HG03095 (cell line): ENCODE data around the gene FIBP.

ENCODE experiments used
- ATAC-seq: cut with Tn5 transposase; IDR thresholded peaks from one replicate; pipeline ENCODE4 v1.9.1; 2021; ENCODE audit warnings: moderate library complexity; ENCODE audit not compliant: unreplicated experiment

The FIBP gene

DNA sequence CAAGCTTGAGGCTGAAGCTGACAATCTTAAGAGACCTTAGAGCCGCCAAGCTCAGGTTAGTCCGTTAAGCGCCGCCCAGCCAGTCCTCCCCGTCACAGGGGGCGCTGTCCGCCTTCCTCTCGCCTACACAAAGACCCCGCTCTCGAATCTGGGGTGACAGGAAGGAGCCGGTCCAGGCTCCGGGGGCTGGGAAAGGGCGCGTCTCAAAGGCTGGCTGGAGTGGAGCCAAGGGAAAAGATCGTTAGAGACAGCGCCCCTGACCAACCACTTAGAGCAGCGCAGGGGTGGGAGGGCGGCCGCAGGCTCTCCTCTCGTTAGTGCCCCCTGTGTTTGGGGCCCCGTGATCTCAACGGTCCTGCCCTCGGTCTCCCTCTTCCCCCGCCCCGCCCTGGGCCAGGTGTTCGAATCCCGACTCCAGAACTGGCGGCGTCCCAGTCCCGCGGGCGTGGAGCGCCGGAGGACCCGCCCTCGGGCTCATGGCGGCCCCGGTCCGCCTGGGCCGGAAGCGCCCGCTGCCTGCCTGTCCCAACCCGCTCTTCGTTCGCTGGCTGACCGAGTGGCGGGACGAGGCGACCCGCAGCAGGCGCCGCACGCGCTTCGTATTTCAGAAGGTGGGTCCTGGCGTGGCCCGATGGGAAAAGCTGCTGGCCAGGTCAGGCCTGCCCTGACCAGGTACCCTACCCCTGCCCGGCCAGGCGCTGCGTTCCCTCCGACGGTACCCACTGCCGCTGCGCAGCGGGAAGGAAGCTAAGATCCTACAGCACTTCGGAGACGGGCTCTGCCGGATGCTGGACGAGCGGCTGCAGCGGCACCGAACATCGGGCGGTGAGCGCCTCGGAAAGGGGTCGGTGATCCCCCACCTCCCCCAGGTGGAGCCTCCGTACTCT lies 27.8 kb downstream of the FIBP start, which contains the start of gene MUS81:
MUS81 (plus strand) TSS at position 156 of the 887 bp plus-strand sequence; CDS start at position 477, 321 bp downstream.
- ATAC-seq, result peak; percentile 34

DNA sequence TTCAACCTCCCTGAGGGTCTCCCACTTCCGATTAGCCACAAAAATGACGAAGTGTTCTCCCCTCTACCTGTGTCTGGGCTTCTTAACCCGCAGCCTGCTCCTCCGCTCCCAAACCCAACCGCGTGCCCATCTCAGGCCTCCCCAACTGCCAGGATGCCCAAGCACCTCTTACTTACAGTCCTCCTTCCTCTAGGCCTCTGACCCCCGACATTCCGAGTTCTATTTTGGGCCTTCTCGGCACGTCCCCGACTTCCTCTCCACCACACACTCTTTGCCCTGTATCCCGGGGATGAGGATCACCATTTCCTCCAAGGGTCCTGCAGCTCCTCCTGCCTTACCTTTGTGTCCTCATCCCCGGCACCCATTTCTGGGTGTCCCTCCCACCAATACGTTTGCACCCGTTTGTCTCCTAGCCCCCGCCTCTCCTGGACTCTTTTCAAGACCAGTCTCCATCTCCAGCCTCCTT lies 28.4 kb downstream of the FIBP start:
- ATAC-seq, result no peak

DNA sequence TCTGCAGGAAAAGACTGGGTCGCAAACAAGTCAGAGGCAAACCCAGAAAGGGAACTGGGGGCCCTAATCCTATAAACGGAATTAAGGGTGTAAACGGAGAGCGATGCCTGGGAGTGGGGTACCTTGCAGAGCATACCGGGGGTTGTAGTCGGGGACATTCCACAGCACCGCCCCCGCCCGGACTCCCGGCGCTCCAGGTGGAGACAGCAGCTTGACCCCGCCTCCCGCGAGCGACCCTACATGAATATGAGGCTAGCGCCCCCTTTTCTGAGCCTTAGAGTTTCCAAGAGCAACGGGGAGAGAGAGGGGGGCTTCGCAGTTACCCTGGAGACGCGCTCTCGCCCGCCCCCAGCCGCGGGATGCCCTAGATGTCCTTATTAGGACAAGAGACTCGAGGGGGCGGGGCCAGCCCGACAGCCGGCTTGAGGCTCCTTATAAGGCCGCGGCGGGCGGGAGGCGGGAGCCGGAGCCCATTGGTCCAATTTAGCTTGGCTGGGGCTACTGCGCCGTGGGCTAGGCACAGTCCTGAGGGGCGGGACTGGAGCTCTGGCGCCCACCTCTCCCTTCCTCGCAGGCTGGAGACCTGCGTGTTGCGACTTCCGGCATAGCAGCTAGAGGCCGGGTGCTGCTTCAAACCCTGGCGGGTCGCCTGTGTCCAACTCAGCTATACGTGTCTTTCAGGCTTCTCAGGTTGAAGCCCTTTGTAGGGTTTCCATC lies 29.0 kb downstream of the FIBP start:
- ATAC-seq, result peak; percentile 47

DNA sequence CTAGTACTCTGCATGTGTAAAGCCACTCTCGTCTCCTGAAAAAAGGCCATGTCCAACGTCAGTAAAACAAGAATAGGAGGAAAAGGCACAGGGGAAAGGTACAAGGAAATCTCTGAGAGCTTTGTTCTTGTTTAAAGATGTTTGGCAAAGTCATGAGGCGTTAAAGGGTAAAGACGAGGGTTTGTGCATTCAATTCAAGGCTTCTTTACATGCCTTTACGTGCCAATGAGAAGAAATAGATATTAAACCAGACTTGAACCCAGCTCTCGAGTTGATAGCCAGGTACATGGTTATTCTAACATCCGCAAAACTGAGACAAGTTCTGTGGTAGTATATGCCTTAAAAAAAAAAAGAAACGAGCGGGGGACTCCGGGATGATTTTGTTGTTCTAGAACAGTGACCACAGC lies 29.6 kb downstream of the FIBP start:
- ATAC-seq, result no peak

DNA sequence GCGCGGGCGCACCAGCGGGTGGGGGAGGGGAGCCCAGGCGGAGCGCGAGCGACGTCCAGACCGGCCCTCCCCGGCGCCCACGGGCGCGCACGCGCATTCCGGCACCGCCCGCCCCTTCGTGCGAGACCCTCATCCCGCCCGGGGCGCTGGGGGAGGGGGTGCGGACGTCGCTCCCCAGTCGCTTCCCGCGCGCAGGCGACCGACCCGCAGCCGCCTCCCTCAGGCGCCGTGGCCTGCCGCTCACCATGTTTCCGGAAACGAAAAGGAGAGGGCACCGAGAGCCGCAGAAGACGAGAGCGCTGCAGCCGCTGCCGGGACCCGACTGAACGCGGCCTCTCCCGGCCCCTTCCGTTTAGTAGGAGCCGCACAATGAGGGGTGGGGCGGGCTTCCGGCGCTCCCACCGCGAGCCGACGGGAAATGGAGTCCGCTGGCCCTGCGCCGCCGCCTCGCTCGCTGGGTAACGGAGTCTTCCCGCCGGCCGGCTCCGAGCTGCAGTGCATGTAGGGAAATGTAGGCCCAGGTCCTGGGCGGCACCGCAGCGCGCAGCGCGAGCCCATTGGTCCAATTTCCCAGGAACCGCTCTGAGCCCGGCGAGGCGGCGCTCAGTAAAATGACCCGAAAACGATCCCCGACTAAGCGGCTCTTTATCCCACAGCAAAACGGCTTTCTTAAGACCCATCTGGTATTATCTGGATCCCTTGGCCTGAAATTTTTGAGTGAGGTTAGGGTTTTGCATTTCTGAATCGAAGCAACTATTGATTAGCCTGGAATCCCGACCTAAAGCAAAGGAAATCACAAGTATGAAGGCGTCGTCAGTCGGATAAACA lies 30.2 kb downstream of the FIBP start, which contains the start of gene CFL1:
CFL1 (minus strand) TSS at position 328 of the 828 bp plus-strand sequence; CDS start at position 247, 81 bp downstream.
- ATAC-seq, result peak; percentile 43

DNA sequence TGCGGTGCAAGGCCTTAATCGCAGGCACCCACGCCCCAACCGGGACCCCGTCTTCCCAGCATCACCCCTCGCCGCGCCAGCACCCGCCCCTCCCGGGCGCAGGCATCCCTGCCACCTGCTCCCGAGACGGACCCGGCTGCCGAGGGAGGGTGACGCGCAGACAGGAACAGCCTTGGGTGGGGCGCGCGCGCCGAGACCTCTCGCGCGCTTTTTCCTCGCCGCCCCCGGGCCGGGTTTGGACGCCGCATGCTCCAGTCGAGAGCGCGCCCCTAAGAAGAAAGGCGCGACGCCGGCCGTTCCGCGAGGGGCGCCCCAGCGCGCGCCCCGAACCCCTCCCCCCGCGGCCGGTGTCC lies 30.8 kb downstream of the FIBP start:
- ATAC-seq, result no peak

DNA sequence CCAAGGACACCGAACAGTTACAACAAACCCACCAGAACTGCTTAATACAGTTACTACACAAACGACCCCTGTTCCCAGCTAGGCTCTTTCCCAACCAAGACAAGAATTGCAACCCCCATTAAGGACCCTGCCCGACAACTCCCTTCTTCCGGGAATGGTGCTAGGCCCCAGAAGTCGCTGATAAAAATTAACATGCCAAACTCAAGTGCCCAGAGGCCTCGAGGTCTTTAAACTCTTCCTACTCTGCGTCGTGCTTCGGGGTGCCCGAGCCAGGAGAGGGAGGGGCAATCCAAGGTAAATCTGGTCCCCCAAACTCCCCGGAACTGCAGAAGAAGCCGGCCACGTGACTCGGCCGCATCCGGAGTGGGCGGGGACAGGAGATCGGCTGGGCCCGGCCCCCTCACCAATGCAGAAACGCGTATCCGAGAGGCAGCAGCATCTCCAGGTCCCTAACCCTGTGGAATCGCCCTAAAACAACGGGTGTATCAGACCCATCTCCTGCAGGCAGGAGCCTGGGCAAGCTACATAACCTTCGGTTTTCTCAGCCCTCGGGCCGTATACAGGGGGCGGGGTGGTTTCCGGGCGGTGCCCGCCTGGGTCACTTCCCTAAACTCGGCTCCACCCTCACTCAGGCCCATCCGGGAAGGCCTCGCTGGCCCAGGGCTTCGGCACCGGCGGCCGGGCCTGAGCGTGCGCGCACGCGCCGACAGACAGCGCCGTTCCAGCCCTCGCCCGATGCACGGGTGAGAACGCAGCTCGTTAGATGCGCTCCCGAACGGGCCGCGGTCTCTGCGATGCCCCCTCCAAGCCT lies 31.4 kb downstream of the FIBP start:
- ATAC-seq, result peak; percentile 21

DNA sequence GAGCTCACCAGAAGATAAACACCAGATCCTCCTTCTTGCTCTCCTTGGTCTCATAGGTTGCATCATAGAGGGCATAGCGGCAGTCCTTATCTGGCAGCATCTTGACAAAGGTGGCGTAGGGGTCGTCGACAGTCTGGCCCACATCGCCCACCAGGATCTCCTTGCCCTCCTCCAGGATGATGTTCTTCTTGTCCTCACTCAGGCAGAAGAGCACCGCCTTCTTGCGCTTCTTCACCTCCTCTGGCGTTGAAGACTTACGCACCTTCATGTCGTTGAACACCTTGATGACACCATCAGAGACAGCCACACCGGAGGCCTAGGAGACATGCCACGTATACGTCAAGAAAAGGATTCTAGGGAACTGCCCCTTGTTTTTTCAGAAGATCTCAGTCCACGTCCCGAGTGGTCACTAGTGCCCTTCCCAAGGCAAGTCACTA lies 32.3 kb downstream of the FIBP start:
- no peak for ATAC-seq

DNA sequence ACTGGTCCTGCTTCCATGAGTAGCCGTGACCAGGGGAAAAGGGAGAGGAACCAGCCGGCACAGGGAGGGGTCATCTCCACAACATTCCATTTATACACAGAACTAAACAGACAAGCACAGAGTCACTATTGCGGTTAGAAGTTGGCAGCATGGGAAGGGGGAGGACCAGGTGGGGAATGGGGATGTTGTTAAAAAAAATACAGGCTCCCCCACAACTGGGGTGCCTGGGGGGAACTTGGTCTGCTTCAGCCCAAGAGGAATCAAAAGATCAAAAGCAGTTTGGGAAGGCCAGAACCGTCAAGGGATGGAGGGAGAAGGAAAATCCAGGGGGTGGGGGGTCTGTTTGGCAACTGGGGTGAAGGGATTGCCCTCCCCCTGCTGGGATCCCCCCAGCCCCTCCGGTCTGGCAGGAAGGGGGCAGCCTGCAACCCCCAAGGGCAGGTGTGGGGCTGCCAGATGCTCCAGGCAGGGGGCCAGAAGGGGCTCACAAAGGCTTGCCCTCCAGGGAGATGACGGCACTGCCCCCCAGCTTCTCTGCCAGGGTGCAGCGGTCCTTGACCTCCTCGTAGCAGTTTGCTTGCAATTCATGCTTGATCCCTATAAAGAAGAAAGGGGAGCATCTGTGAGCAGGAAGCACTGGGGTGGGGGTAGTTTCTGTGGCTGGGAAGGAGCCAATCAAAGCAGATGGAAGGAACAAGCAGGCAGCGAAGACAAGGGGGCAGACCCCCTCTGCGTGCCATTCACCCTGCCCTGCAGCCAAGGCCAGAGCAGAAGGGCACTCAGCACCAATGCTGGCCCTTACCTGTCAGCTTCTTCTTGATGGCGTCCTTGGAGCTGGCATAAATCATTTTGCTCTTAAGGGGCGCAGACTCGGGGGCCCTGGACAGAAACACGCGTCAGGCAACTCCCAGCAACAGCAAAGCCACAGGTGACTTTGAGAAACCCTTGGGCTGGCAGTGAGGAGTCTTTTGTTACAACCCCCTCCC lies 33.1 kb downstream of the FIBP start:
- ATAC-seq, result no peak

DNA sequence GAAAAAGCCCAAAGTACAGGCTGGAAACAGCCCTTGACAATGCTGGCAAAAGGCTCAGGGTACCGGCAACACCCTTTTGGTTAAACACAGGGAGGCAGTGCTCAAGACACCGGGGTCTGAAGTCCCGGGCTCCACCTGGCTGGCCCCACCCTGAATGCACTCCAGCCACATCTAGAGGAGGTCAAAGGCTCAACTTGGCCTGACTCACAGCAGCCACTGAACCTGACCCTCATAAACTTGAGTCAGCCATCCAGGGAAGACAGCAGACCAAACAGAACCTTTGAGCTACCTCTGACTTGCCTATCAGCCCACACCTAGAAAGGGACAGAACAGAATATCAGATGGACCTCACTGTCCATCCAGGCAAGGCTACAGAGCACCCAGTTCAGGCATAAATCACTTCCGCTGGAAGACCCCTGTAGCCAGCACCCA lies 34.1 kb downstream of the FIBP start:
- ATAC-seq, result no peak

DNA sequence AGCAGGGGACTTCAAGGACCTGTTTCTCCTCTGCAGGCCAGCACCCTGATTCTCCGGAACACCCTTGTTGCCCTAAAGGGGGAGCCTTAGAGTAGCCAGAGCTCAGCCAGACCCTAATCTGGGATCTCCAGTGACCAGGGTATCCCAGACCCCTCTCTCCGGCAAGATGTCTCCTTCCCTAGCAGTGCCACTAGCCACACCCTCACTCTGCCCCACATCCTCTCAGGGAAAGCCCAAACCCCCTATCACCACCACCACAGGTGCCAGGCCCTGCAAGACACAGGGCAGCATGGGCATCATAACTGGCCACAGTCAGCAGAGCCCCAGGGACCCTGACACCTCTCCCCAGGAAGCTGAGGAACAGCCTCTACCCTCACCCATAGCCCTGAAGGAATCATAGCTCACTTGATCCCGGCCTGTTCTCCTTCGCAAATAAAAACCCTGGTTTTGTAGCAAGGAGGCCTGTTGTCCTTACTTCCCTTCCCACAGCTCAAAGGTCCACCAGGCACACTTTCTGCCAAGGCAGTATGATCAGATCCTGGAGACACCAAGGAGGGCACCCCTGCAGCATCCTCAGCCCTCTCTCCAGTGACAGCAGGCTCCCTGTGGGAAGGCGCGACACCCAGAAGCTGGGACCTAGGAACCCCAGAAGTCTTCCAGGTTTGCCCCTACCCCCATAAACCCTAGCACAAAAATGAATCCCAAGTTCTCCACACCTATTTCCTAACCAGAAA lies 34.9 kb downstream of the FIBP start:
- no peak for ATAC-seq

DNA sequence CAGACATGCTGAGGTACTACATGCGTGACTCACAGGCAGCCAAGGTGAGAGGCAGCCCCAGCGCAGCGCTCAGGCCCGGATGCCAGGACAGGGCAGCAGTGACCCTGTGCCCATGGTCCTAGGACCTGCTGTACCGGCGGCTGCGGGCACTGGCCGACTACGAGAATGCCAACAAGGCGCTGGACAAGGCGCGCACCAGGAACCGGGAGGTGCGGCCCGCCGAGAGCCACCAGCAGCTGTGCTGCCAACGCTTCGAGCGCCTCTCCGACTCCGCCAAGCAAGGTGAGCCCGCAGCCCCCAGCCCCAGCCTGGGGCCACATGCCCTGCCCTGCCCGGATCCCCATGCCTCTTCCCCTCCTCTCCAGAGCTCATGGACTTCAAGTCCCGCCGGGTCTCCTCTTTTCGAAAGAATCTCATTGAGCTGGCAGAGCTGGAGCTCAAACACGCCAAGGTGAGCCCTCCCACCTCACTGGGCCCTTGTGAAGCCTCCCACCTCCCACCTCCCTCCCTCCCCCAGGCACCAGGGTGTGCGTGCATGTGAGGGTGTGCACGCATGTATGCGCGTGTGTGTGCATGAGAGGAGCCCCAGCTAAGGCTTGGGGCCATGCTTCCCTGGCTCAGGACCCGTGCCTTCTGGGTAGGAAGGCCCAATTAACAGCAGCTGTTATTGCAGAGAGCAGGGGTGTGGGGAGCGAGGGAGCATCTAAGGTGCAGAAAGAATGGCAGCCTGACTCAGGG lies 35.6 kb downstream of the FIBP start:
- no peak for ATAC-seq

DNA sequence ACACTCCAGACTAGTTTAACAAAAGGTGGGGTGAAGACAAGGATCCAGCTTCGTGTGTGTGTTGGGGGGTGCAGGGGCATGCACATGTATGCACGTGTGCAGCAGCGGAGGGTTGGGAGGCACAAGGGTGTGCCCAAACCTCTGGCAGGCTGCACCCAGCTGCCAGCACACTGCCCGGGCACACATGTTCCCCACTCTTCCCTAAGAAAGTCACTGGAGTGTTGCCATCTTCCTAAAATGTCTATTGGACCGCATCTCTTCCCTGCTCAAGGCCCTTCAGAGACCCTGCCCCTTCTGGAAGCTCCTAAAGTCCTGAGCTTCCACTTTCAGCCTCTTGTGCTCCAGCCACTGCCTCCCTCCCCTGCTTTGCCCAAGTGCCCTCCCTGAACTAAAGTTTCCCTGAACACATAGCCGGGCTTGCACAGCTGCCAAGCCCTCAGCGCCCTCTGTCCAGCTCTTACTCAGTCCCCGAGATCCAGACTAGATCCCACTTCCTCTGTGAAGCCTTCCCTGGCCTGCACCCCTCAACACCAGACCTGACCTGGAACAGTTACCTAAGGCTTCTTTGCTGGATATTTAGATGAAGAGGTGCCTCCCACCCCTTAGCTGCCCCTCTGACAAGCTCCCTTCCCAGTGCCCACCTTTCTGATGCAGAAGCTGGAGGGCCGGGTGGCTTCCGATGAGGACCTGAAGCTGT lies 36.3 kb downstream of the FIBP start:
- no peak for ATAC-seq

DNA sequence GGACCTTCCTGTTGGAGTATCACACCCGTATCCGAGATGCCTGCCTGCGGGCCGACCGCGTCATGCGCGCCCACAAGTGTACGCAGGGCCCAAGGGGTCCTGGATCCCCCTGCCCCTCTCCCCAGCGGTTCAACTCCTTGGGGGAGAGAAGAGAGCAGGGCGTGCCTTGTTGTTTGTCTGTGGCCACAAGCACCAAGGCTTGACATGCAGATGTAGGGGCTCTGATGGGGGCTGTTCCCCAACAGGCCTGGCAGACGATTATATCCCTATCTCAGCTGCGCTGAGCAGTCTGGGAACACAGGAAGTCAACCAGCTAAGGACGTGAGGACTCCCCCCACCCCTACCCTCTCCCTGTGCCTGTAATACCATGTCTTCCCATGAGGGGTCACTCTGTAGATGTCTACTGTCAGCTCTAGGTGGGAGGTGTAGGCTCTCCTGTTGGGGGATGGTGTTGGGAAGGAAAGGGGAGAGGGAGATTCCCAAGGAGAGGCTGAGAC lies 37.1 kb downstream of the FIBP start:
- ATAC-seq, result no peak

DNA sequence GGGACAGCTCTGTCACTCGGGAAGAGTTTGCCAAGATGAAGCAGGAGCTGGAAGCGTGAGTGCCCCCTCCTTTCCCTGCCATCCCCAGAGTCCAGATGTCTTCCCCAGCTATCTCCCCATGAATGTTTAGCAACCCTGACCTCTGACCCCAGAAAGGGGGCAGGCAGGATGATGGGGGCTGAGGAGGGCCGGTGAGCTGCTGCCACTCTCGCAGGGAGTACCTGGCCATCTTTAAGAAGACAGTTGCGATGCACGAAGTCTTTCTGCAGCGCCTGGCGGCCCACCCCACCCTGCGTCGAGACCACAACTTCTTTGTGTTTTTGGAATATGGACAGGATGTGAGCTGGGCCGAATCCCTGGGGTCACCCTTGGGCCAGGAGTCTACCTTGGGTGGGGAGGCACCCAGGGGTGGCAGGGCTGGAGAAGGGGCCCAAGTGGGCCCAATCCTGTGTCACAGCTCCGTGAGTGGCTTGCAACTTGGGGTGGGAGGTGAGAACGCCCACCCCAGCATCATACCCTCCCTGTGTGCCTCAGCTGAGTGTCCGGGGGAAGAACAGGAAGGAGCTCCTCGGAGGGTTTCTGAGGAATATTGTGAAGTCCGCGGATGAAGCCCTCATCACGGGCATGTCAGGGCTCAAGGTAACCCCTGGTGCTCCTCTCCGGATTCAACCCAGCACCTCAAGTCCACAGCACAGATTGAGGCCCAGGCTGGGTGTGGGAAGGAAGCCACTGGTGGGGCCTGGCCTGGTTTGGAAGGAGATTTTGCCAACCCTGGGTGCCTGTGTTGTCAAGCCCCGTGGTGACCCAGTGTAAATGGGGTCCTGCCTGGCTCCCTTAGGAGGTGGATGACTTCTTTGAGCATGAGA lies 37.8 kb downstream of the FIBP start:
- ATAC-seq, result no peak

DNA sequence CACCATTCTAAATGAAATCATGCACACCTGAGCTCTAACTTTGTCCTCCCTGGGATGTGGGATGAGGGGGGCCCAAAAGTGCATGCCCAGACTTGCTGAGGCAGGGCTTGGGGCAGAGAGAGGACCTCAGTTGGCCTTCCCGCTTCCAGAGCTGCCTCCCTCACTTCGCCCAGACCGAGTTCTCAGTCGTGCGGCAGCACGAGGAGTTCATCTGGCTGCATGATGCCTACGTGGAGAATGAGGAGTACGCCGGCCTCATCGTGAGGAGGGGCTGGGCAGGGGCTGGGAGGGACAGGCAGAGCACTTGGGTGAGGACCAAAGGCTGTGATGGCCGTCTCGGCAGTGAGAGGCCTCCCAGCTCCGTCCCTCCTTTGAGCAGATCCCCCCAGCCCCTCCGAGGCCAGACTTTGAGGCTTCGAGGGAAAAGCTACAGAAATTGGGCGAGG lies 38.5 kb downstream of the FIBP start:
- no peak for ATAC-seq
